D341Med (cell line): ENCODE results near the gene PLP1.
"Not testable (repeated sequence)": the region's sequence is repeated elsewhere in the genome, so short reads cannot be mapped to it uniquely, and the experiment has no call there.

Experiments used
- DNase-seq: peaks from one replicate; pipeline ENCODE4 v3.0.0; 2012; ENCODE audit warnings: low spot score

PLP1 gene, protein sequence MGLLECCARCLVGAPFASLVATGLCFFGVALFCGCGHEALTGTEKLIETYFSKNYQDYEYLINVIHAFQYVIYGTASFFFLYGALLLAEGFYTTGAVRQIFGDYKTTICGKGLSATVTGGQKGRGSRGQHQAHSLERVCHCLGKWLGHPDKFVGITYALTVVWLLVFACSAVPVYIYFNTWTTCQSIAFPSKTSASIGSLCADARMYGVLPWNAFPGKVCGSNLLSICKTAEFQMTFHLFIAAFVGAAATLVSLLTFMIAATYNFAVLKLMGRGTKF

DNA sequence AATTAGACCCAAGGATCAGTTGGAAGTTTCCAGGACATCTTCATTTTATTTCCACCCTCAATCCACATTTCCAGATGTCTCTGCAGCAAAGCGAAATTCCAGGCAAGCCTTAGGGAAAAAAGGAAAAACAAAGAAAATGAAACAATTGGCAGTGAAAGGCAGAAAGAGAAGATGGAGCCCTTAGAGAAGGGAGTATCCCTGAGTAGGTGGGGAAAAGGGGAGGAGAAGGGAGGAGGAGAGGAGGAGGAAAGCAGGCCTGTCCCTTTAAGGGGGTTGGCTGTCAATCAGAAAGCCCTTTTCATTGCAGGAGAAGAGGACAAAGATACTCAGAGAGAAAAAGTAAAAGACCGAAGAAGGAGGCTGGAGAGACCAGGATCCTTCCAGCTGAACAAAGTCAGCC, at the start of gene PLP1:
Gene PLP1 (plus strand): TSS at position 295 of the 400 bp plus-strand sequence. CDS start 156 bp downstream, outside the sequence.
- DNase-seq: no peak

DNA sequence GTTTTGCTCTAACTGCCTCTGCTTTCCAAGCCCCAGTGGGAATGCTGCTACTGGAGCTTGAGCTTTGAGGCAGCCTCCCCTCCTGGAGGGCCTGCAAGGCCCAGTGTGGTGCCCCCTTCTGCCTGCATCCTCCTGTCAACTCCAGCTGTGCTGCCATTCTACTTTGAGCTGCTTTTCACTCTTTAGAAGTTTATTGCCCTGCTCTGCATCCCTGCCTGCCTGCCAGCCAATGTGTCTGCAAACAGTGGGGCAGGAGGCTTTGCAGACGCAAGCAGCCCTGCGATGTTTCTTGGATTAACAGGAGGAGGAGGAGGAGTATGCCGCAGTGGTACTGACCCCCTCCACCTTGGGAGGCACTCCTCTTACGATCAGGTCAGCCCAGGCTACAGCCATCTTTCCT, 49.5 kb upstream of the PLP1 start:
- no peak for DNase-seq

DNA sequence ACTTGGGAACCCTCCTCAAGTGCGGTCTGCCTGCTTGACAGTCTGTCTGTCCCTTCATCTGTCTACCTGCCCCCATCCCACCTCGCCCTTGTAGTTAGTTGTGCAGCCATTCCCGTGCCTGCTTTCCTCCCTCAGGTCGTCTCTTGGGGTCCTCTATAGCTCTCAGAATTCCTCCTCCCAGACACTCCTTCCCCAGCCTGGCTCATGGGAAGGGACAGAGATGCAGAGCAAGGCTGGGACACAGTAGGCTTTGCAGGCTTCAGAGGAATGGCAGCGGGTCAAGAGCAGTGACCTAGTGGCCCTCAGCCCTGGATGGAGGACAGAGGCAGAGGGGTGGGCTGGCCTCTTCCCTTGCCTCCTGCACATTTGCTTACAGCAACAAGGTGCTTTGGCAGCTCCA, 47.6 kb upstream of the PLP1 start:
- DNase-seq: no peak

DNA sequence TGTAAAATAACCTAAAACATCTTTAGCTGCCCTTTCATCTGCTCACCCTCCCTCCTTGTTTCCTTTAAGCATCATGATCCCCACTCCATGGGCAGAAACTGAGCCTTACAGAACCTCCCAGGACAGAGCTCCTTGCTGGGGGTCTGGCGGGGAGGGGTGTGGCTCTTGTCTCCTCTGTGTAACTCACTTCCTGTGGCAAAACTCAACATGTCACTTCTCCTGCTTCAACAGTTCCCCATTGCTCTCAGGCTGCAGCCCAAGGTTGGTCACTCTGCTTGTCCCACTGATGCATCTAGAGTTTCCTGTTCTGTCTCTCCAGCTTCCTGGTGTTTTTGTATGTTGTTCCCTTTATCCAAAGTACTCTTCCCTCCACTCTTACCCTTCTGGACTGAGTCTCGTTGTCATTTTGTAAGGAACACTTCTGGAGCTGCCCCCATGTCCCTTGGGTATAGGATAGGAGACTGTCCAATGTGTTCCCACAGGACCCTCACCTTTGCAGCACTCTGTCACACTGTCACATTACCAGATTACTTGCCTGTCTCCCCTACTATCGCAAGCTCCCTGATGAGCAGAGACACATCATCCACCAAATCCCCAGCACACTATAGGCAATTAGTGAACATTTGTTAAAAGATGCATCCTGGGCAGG, 46.4 kb upstream of the PLP1 start:
- DNase-seq: no peak

DNA sequence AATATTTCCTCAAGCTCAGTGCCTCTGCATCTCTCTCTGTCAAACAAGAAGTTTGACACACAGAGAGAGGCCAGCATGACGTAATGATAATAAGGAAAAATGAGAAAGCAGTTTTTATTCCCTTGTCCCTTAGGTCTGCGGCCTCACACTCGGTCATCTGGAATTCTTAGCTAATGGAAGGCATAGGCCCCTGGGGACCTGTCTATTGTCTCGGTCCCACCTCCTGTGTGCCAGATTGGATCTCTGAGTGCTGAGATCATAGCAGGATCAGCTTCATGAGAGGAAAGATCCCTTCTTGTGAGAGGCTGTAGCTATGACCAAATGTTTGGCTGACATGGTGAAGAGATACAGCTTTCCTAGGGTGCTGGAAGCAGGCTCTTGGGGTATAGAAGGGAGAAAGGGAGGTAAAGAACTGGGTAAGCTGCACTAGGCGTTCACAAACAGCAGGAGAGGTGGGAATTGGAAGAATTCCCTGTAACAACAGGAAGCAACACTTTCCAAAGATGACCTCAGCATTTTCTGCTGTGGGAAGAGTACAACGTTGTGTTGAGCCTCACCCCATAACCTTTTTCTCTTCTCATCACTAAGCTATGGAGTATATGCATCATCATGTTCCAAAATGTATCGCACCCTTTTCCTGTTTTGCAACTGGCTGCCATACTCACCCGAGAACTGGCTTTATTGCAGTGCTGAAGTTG, 45.7 kb upstream of the PLP1 start:
- peak; percentile 45 for DNase-seq

DNA sequence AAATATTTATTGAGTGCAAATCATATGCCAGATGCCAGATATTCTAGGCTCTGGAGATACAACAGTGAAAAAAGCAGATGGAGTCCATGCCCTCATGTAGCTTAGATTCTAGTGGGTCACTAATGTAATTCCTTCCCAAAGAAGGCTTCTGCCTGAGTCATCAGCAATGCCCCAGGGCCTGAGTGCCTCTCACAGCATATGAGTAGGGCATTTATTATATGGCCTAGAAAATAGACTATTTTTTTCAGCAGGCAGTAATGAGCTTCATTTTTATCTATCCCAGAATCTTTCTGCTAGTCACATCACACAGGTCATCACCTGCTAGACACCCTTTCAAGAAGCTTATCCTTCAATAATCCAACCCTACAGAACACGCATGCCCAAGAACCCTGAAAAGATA, 43.6 kb upstream of the PLP1 start:
- DNase-seq: peak; percentile 32

DNA sequence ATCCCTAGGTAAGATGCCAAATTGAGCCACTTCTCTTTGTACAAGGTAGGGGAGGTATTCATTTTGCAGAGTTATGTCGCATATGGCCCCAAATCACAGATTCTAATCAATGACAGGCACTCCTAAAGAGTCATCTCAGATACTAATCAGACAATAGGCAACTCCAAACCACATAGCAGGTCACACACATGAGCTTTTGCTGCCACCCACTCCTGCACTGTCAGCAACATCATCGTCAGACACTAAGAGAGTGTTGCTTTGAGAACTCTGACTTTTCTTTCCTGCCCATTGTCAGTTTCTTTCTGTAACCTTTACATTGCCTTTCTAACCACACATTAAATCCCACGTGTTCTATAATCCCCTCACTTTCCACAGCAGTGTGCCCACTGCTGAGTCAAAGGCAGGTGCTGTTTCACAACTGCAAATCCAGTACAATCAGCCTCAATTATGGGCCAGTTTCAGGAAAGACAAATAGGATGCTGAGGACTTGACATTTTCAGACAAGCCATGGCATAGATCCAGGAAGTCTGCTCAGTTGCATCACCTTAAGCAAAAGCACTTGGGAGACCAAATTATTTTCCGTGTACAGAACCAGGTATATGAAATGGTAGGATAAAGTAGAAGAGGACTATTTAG, 42.4 kb upstream of the PLP1 start:
- no peak for DNase-seq

DNA sequence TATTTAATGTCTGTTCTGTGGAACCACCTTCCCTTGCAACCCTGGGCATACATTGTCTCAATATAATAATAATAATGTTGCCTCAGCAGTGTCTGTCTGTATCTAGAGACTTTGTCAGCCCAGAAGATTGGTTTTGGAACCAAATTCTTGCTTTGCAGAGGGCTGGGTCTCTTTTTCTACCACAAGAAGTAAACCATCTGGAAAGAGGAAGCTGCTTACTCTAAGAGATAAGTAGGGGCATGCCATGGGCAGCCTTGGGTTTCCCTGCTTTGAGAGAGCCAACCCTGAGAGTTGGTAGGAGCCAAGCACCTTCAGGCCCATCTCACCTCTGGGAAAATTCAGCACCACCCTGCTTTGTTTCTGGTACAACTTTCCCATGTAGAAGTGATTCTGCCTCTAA, 38.9 kb upstream of the PLP1 start:
- DNase-seq: no peak

DNA sequence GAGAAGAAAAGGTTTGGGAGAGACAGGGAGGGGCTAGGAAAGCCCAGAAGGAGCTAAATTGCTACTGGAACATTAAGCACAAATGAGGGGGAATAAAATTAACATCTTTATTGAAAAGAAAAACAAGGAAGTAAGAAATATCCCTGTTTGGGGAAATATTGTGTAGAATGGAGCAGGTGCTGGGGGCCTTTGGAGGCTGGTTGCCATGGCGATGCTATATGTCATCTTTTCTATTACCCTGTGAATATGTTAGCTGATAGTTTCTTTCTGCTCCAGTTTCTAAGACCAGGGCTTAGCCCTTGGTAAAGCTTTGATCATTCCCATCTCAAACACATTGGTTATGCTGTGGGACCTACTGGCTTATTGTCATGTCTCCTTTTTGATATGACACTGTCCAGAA, 37.2 kb upstream of the PLP1 start:
- DNase-seq: no peak

DNA sequence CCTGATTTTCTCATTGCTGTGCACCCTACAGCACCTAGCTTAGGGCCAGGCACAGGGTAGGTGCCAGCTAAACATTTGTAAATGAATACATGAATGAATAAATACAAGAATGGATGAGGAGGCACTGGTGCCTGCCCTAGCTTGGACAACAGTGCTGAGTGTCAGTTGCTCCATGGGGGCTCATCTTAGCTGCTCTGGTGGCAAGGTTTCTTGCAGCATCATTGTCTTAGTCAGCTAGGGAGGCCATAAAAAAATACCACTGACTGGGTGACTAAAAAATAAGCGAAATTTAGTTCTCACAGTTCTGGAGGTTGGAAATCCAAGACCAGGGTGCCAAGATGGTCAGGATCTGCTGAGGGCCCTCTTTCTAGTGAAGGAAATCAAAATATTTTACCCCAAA, 34.8 kb upstream of the PLP1 start:
- DNase-seq: no peak

DNA sequence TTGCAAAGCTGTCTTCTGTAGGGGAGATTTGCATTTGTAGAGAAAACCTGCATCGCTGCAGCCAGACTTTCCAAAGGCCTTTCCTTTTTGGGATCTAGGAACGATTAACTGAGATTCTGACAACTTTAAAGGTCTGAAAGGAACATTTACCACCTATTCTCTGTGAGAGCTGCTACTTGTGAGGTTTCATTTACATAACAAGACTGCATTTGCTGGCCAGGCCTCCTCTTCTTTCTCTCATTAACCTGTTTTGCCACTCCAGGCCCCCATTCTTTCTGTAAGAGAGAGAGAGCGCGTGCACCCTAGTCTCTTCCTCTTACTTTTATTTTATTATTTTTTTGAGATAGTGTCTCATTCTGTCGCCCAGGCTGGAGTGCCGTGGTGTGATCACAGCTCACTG, 34.3 kb upstream of the PLP1 start:
- no peak for DNase-seq

DNA sequence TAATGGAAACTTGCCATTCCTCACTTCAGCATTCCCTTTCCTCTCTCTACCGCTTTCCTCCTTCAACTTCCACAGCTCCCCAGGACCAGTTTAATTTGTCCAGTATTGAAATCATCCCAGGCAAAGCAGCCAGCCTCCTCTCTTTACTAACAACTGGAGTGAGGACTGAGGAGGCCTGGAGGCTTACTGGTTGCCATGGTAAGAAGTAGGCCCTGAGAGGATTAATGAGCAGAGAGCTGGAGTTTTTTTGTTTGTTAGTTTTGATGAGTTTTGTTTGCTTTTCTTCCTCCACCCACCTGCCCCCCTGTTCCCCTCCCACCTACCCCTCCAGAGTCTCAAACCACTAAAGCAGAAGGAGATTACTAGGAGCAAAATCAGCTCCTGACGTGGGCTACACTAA, 29.5 kb upstream of the PLP1 start:
- peak; percentile 30 for DNase-seq

DNA sequence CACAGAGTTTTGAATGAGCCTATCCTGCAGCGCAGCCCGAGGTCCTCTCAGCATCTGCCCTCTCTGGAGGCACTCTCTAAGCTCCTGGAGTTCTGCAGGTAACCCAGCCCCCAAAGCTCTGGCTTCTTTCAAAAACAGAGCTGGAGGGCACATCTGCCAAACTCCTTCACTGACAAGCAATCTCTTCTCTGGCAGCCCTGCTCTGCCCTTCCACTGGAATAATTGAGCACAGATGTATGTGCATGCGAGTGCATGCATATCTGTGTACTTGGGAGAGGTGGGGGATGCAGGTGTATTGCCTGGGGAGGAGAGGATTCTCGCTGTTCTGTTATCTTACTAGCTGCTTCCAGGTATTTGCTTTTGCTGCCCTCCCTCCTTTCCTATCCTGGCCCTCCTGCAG, 22.2 kb upstream of the PLP1 start:
- no peak for DNase-seq

DNA sequence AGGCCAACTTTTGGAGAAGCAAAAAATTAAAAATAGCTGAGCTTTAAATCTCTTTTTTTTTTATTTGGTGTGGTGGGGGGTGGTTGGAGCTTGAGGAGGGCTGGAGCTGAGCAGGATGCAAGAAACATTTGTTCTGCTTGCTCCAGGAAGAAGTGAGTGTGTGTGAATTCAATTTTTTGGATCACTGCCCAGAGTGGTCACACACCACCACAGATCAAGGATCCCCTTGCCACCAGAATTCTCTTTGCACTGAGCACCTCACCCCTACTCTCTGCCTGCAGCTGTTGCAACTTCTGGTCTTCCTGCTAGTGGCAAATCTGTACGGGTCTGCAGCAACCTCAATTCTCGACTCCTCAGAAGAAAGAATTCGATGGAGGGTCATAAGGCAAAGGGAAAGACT, 19.9 kb upstream of the PLP1 start:
- DNase-seq: no peak

DNA sequence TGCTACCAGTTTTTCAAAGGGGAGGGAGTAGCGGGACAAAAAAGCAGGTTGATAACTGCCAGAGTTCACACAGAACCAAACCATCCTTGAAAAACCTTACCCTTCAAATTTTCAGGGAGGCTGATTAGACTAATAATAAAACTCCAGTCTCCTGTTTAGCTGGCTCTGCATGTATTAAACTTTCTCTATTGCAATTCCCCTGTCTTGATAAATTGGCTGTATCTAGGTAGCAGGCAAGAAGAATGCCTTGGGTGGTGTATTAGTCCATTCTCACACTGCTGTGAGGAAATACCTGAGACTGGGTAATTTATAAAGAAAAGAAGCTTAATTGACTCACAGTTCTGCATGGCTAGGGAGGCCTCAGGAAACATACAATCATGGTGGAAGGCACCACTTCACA, 18.1 kb upstream of the PLP1 start:
- no peak for DNase-seq

DNA sequence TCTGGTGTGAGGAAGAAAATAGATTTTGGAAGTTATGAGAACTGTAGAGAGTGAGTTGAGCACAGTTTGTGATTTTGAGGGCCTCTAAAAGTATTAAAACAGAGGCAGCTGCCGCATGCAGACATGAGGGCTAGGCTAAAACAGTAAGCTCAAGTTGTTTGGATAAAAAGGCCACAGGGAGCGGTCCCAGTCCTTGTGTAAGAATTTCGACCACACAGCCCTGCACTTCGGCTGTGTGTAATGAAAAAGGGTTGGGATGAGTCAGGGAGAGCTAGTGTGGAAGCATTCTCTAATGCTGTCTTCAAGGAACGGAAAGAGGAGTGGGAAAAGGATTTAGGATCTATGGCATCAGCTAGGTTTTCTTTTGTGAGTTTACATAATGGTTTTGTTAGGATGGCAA, 13.1 kb upstream of the PLP1 start:
- not testable (repeated sequence) for DNase-seq

DNA sequence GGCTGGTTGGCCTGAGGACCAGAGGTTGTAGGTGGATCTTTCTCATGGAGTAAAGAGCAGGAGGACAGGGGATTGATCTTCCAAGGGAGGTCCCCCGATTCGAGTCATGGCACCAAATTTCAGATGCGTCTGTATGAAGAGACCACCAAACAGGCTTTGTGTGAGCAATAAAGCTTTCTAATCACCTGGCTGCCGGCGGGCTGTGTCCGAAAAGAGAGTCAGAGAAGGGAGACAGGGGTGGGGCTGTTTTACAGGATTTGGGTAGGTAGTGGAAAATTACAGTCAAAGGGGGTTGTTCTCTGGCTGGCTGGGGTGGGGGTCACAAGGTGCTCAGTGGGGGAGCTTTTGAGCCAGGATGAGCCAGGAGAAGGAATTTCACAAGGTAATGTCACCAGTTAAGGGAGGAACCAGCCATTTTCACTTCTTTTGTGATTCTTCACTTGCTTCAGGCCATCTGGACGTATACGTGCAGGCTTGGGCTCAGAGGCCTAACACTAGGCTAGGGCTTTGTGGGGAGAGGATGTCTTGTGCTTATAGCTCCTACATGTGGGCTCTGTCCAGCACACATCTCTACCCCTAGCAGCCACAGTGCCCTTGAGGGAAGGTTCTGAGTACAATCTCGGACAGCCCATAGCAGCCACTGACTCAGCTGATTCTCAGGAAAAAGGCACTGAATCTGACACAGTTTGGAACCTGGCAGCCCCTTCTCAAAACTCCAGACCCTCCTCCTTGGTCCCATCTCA, 9.7 kb upstream of the PLP1 start:
- DNase-seq: not testable (repeated sequence)

DNA sequence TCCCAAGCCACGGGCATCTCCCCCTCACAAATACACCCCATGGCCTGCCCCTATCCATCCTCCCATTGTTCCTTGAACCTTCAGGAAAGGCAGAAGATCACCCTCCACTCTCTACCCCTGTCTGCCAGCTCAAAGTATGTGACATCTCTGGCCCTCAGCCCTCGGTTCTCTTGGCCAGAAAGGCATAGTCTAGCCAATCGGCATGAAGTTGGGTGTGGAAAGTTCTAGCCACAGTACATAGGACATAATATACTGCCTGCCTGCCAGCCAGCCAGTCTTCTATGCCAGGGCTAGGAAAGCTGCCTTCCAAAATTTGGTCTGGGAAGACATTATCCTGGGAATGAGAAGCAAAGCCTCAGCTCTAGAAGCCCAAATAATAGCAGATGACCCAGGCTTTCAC, 3.2 kb upstream of the PLP1 start:
- no peak for DNase-seq

DNA sequence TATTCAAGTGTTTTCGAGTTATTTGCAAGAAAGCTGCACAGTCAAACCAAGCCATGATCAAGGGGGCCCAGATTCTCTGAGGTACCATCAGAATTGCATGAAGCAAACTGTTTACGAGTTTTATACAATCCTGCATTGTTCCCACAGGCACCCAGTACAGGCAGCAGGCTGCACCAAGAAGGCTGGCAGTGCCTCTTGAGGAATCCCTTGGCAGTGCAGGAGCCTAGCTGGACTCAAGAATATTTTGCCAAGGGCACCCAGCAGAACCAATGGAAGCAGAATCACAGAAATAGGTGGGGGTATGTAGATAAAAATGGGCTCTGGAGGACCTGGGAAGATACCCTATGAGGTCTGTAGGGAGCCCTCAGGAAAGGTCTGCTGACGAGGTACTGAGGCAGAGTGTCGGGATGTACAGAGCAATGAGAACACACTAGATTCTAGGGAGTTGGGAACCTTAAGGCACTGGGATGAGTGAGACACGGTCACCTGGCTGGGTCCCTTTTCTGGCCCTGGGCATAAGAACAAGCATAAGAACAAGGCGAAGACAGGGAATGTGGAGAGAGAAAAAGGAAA, 2.5 kb upstream of the PLP1 start:
- peak; percentile 61 for DNase-seq

DNA sequence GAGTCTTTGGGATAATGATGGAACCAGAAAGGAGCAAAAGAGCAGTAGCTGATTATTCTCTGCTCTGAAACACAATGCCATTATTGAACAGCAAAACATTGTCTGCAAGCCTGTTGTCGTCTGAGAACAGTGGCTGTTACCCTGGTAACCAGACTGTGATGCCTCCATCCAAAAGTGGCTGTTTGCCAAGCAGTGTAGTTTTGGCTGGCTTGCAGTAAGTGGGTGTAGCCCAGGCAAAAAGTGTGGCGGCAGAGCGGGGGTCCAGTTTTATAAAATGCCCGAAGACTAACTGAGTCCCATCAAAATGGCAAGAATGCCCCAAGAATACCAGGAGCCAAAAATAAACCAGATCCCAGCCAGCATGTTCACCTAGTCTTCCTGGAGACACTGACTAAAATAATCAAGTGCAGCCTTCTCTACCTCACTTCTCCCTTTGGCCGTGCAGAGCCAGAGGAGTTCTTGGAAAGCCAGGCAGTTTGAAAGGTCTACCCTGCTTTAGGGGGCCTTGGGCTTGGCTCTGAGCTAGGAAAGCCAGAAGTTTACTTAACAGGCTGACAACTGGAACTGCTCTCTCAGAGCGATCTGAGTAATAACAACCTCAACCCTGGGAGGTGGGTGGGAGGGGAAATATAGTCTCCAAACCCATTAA, 2.6 kb downstream of the PLP1 start:
- DNase-seq: no peak

DNA sequence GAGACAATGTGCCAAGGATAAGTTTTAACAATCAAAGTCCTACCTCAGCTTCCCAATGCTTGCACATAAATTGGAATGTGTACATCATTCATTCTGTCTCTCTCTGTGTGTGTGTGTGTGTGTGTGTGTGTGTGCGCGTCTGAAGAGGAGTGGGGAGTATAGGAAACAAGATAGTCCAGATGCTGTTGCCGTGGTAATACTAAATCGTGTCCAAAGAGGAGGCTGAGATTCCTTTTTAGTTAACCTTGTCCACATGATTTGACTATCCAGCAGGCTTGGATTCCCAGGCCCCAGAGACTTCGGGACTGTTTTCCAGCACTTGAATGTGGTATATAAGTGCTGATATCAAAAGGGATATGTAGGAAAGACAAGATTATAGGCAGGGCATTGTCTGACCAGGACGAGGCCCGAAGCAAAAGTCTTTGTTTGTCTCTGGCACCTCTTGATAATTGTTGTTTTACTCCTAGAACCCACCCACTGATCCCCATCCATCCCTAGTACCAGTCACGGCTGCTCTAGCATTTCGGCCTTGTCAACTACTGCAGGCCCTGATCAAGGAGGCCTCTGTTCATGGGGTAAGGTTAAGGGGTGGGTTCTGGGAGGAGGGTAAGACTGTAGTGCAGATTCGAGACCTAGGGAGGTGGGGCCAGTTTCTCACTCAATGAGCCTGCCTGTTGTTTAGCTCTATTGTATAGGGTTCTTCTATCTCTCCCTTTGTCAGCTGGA, 3.9 kb downstream of the PLP1 start:
- DNase-seq: no peak
